Kasumi-1 (cell line): ENCODE measurements around the gene OR7D4.

Experiments
- DNase-seq, 2 experiments: peaks; one replicate each; lab custom pipeline; 2025; lab: John Stamatoyannopoulos, UW

OR7D4 gene

GRCh38 chr19:9219489-9219888, at the start of gene OR7D4:
Gene OR7D4, minus strand, starts transcription at chr19:9219589. Its CDS starts 4,752 bp downstream, at chr19:9214837.
- no peak for DNase-seq

- no peak for DNase-seq
Measured at GRCh38 chr19:9251236-9251635, 31.8 kb upstream of the OR7D4 start.

- no peak for DNase-seq
Measured at GRCh38 chr19:9250630-9251029, 31.2 kb upstream of the OR7D4 start, which contains the start of gene OR7E24. Gene OR7E24, plus strand, starts transcription at chr19:9250930. Its CDS starts 114 bp downstream, at chr19:9251044.

GRCh38 chr19:9205501-9206113, 13.8 kb downstream of the OR7D4 start:
- peak; percentile 38 to 46 for DNase-seq

- DNase-seq: peak in 1 of 2 experiments; percentile 3
Measured at GRCh38 chr19:9198044-9198443, 21.3 kb downstream of the OR7D4 start.

GRCh38 chr19:9189535-9189934, 29.9 kb downstream of the OR7D4 start:
- no peak for DNase-seq

GRCh38 chr19:9187191-9187590, 32.2 kb downstream of the OR7D4 start:
- no peak for DNase-seq

- DNase-seq: no peak
Measured at GRCh38 chr19:9183000-9183399, 36.4 kb downstream of the OR7D4 start.

GRCh38 chr19:9178901-9179300, 40.5 kb downstream of the OR7D4 start, which contains the start of gene OR7D2:
Gene OR7D2, plus strand, starts transcription at chr19:9178979. Its CDS starts 6,803 bp downstream, at chr19:9185782.
- DNase-seq: no peak

GRCh38 chr19:9175326-9175725, 44.1 kb downstream of the OR7D4 start:
- DNase-seq: no peak

- DNase-seq: no peak
Measured at GRCh38 chr19:9171393-9171991, 47.9 kb downstream of the OR7D4 start.

GRCh38 chr19:9166846-9167245, 52.5 kb downstream of the OR7D4 start:
- DNase-seq: no peak

- no peak for DNase-seq
Measured at GRCh38 chr19:9165261-9165660, 54.1 kb downstream of the OR7D4 start.

GRCh38 chr19:9161427-9161826, 58.0 kb downstream of the OR7D4 start:
- no peak for DNase-seq
